ENCODE data around the gene XPOT.

Gene XPOT

DNA sequence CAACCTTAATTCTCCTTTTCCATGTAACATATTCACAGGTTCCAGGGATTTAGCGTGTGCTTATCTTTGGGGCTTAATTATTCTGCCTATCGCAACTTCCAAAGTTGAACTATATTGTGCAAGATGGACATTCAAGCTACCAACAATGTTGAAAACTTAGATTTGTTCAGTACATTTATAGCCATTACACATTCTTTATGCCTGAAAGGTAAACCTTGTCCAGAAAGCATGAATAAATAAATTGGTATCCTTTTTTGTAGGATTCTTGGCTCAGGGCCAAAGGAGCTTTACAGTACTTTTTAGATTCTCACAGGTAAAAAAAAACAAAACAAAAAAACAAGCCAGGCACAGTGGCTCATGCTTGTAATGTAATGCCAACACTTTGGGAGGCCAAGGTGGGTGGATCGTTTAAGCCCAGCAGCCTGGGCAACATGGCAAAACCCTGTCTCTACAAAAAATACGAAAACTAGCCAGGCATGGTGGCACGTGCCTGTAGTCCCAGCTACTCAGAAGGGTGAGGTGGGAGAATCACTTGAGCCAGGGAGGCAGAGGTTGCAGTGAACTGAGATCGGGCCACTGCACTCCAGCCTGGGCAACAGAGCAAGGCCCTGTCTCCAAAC is 16.9 kb upstream of the XPOT start:
- TF ChIP-seq, protein P1, sequence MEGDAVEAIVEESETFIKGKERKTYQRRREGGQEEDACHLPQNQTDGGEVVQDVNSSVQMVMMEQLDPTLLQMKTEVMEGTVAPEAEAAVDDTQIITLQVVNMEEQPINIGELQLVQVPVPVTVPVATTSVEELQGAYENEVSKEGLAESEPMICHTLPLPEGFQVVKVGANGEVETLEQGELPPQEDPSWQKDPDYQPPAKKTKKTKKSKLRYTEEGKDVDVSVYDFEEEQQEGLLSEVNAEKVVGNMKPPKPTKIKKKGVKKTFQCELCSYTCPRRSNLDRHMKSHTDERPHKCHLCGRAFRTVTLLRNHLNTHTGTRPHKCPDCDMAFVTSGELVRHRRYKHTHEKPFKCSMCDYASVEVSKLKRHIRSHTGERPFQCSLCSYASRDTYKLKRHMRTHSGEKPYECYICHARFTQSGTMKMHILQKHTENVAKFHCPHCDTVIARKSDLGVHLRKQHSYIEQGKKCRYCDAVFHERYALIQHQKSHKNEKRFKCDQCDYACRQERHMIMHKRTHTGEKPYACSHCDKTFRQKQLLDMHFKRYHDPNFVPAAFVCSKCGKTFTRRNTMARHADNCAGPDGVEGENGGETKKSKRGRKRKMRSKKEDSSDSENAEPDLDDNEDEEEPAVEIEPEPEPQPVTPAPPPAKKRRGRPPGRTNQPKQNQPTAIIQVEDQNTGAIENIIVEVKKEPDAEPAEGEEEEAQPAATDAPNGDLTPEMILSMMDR (conservative IDR thresholded peaks at IDR 0.05): no peak
- peak overlapping the region; percentile 29 for H3K27ac ChIP-seq

- no peak overlapping the region for H3K27ac ChIP-seq
- TF ChIP-seq, protein P1 (conservative IDR thresholded peaks at IDR 0.05): no peak
Observed at GRCh38 chr12:64389154-64389553, 15.0 kb upstream of the XPOT start.

DNA sequence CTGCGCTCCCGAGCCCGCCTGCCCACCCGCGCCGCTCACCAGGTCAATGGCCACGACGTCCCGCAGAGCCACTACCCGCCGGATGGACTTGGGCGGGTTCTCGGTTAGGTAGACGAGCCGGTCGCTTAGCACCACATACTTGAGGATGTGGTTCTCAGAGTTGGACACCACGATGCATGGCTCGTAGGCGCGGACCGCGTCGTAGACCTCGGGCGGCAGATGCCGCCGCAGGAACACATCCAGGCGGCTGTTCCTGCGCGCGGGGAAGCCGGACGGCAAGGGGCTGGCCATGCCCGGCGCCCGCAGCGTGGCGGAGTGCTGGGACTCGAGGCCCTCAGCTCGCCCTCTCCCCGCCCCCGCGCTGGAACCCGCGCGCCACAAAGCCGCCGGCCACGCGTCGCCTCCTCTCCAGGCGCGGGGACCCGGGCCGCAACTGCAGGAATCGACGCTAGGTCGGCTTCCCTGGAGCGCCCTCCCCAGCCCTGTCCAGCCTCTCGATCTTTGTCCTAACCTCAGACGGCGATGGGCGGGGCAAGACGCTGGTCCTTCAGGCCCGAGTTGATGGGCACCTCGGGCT is 13.8 kb upstream of the XPOT start, which contains the start of gene C12orf56:
Gene C12orf56 (minus strand): TSS at position 484 of the 577 bp plus-strand sequence. CDS start 193 bp downstream, at position 291.
- peak within 1 kb of the TSS; percentile 46; the same call in 1 of the 2 replicates for H3K27ac ChIP-seq
- TF ChIP-seq, protein P1 (conservative IDR thresholded peaks at IDR 0.05): 0 out of 2 replicates have a peak, but pooled peaks have one; percentile 27

DNA sequence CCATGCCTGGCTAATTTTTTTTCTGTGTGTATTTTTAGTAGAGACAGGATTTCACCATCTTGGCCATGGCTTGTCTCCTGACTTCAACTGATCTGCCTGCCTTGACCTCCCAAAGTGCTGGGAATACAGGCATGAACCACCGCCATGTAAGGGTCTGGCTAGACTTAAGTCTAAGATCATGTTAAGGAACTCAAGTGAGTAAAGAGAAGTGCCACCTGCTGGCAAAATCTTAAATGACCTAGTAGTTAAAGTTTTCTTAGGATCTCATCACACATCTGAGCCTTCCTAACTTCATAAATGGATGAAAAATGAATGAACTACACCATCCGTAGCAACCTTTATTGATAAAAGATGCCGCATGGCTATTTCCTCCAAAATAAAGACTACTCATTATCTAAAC is 12.0 kb upstream of the XPOT start:
- no peak overlapping the region for H3K27ac ChIP-seq
- TF ChIP-seq, protein P1 (conservative IDR thresholded peaks at IDR 0.05): peak; percentile 55

DNA sequence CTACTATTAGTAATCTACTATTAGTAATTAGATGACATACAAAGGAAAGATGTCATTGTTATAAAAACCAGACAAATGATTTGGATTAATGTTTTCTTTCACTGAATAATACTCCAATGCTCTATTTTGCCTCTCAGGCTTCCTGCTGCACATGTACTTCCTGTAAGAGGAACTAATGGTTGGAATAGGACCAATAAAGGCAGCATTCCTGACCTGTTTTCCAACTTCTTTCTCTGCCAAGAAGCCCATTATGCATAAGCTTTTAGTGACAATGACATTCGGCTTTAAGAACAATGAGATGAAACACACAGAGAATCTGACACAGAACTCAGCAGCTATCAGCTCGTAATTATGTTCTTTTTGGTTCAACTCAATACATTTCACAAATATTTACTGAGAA is 8.5 kb upstream of the XPOT start:
- peak overlapping the region; percentile 96 for H3K27ac ChIP-seq
- TF ChIP-seq, protein P1 (conservative IDR thresholded peaks at IDR 0.05): no peak

- H3K27ac ChIP-seq: no peak overlapping the region
- TF ChIP-seq, protein P1 (conservative IDR thresholded peaks at IDR 0.05): no peak
Observed at GRCh38 chr12:64400041-64400440, 4.2 kb upstream of the XPOT start.

DNA sequence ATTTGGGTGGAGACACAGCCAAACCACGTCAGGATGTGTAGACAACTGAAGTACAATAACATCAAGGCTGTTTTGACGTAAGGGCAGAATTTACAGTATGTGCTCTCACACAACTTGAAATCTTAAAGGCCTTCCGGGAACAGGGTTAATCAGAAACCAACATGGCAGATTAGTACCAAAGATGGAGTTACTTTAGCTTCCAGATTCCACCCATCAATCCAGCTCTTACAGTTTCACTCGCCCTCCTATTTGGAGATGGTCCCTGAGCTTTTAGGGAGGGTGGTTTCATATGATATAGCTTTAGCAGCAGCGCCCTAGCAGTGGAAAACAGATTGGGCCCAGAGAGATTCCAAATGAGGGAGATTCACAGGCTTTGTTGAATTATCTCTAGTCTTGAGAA is 2.0 kb upstream of the XPOT start:
- no peak overlapping the region for H3K27ac ChIP-seq
- TF ChIP-seq, protein P1 (conservative IDR thresholded peaks at IDR 0.05): no peak

Data from VCaP (cell line).